ENCODE measurements around the gene HERC4.

HERC4 gene, protein sequence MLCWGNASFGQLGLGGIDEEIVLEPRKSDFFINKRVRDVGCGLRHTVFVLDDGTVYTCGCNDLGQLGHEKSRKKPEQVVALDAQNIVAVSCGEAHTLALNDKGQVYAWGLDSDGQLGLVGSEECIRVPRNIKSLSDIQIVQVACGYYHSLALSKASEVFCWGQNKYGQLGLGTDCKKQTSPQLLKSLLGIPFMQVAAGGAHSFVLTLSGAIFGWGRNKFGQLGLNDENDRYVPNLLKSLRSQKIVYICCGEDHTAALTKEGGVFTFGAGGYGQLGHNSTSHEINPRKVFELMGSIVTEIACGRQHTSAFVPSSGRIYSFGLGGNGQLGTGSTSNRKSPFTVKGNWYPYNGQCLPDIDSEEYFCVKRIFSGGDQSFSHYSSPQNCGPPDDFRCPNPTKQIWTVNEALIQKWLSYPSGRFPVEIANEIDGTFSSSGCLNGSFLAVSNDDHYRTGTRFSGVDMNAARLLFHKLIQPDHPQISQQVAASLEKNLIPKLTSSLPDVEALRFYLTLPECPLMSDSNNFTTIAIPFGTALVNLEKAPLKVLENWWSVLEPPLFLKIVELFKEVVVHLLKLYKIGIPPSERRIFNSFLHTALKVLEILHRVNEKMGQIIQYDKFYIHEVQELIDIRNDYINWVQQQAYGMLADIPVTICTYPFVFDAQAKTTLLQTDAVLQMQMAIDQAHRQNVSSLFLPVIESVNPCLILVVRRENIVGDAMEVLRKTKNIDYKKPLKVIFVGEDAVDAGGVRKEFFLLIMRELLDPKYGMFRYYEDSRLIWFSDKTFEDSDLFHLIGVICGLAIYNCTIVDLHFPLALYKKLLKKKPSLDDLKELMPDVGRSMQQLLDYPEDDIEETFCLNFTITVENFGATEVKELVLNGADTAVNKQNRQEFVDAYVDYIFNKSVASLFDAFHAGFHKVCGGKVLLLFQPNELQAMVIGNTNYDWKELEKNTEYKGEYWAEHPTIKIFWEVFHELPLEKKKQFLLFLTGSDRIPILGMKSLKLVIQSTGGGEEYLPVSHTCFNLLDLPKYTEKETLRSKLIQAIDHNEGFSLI

GRCh38 chr10:68074775-68075549 lies at the start of gene HERC4:
Gene HERC4, minus strand, starts transcription at chr10:68075283. Its CDS starts 2,175 bp downstream, at chr10:68073108.
- Histone ChIP-seq H3K4me1 (ENCODE audit: control insufficient read depth, insufficient read depth, low read length) (peaks cover 29% of the 10 kb centered on the region), H3K9me3 (ENCODE audit: control insufficient read depth, insufficient read depth, low read length) (no peaks in the 10 kb centered on the region), H3K27ac (ENCODE audit: low read depth, low read length) (peak within 1 kb of the TSS; percentile 97), H3K4me3 (ENCODE audit: low read depth, low read length) (peak within 1 kb of the TSS; percentile 91), H3K9ac (ENCODE audit: low read depth, low read length) (peak within 1 kb of the TSS; percentile 76), H3K36me3 (ENCODE audit: control insufficient read depth, insufficient read depth, low read length) (peaks cover 16% of the 10 kb centered on the region), H3K27me3 (ENCODE audit: control insufficient read depth, insufficient read depth, low read length) (no peaks in the 10 kb centered on the region)

GRCh38 chr10:68124718-68125117 lies 49.6 kb upstream of the HERC4 start:
- H3K9me3 ChIP-seq (ENCODE audit: control insufficient read depth, insufficient read depth, low read length) = no peaks in the 10 kb centered on the region
- H3K9ac ChIP-seq (ENCODE audit: low read depth, low read length) = no peak overlapping the region
- H3K27ac ChIP-seq (ENCODE audit: low read depth, low read length) = no peak overlapping the region
- no peaks in the 10 kb centered on the region for H3K27me3 ChIP-seq (ENCODE audit: control insufficient read depth, insufficient read depth, low read length)
- H3K4me1 ChIP-seq (ENCODE audit: control insufficient read depth, insufficient read depth, low read length) = no peaks in the 10 kb centered on the region
- H3K36me3 ChIP-seq (ENCODE audit: control insufficient read depth, insufficient read depth, low read length) = no peaks in the 10 kb centered on the region
- no peak overlapping the region for H3K4me3 ChIP-seq (ENCODE audit: low read depth, low read length)

GRCh38 chr10:68121852-68122251 lies 46.8 kb upstream of the HERC4 start:
- H3K9ac ChIP-seq (ENCODE audit: low read depth, low read length) = no peak overlapping the region
- H3K27ac ChIP-seq (ENCODE audit: low read depth, low read length) = no peak overlapping the region
- H3K4me3 ChIP-seq (ENCODE audit: low read depth, low read length) = no peak overlapping the region
- no peaks in the 10 kb centered on the region for H3K36me3 ChIP-seq (ENCODE audit: control insufficient read depth, insufficient read depth, low read length)
- H3K9me3 ChIP-seq (ENCODE audit: control insufficient read depth, insufficient read depth, low read length) = no peaks in the 10 kb centered on the region
- H3K4me1 ChIP-seq (ENCODE audit: control insufficient read depth, insufficient read depth, low read length) = no peaks in the 10 kb centered on the region
- no peaks in the 10 kb centered on the region for H3K27me3 ChIP-seq (ENCODE audit: control insufficient read depth, insufficient read depth, low read length)

DNA sequence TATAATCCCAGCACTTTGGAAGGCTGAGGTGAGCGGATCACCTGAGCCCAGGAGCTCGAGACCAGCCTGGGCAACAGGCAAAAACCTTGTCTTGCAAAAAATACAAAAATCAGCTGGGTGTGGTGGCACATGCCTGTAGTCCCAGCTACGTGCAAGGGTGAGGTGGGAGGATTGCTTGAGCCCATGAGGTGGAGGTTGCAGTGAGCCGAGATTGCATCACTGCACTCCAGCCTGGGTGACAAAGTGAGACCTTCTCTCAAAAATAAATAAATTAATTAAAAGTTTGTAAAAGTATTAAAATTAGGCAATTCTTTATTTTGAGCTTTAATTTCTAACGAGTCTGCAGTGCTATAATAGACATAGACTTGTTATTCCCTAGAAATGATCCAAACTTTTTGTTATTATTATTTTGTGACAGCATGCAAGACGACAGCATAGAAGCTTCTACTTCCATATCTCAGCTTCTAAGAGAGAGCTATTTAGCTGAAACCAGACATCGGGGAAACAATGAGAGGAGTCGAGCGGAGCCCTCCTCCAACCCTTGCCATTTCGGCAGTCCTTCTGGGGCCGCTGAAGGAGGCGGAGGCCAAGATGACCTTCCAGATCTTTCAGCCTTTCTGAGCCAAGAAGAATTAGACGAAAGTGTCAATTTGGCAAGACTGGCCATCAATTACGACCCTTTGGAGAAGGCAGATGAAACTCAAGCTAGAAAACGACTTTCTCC lies 46.1 kb upstream of the HERC4 start:
- Histone ChIP-seq H3K4me1 (ENCODE audit: control insufficient read depth, insufficient read depth, low read length) (no peaks in the 10 kb centered on the region), H3K36me3 (ENCODE audit: control insufficient read depth, insufficient read depth, low read length) (no peaks in the 10 kb centered on the region), H3K9me3 (ENCODE audit: control insufficient read depth, insufficient read depth, low read length) (no peaks in the 10 kb centered on the region), H3K9ac (ENCODE audit: low read depth, low read length) (no peak overlapping the region), H3K27me3 (ENCODE audit: control insufficient read depth, insufficient read depth, low read length) (no peaks in the 10 kb centered on the region), H3K4me3 (ENCODE audit: low read depth, low read length) (no peak overlapping the region), H3K27ac (ENCODE audit: low read depth, low read length) (no peak overlapping the region)

- no peaks in the 10 kb centered on the region for H3K36me3 ChIP-seq (ENCODE audit: control insufficient read depth, insufficient read depth, low read length)
- H3K9ac ChIP-seq (ENCODE audit: low read depth, low read length) = no peak overlapping the region
- H3K27ac ChIP-seq (ENCODE audit: low read depth, low read length) = no peak overlapping the region
- H3K4me1 ChIP-seq (ENCODE audit: control insufficient read depth, insufficient read depth, low read length) = no peaks in the 10 kb centered on the region
- H3K9me3 ChIP-seq (ENCODE audit: control insufficient read depth, insufficient read depth, low read length) = no peaks in the 10 kb centered on the region
- H3K4me3 ChIP-seq (ENCODE audit: low read depth, low read length) = no peak overlapping the region
- no peaks in the 10 kb centered on the region for H3K27me3 ChIP-seq (ENCODE audit: control insufficient read depth, insufficient read depth, low read length)
Measured at GRCh38 chr10:68118657-68119056, 43.6 kb upstream of the HERC4 start.

- Histone ChIP-seq H3K27ac (ENCODE audit: low read depth, low read length) (no peak overlapping the region), H3K4me3 (ENCODE audit: low read depth, low read length) (no peak overlapping the region), H3K9me3 (ENCODE audit: control insufficient read depth, insufficient read depth, low read length) (no peaks in the 10 kb centered on the region), H3K36me3 (ENCODE audit: control insufficient read depth, insufficient read depth, low read length) (no peaks in the 10 kb centered on the region), H3K4me1 (ENCODE audit: control insufficient read depth, insufficient read depth, low read length) (peaks cover 4% of the 10 kb centered on the region; the same call in 1 of the 2 replicates), H3K27me3 (ENCODE audit: control insufficient read depth, insufficient read depth, low read length) (no peaks in the 10 kb centered on the region), H3K9ac (ENCODE audit: low read depth, low read length) (no peak overlapping the region)
Measured at GRCh38 chr10:68112837-68113236, 37.8 kb upstream of the HERC4 start.

- no peak overlapping the region for H3K9ac ChIP-seq (ENCODE audit: low read depth, low read length)
- no peaks in the 10 kb centered on the region for H3K27me3 ChIP-seq (ENCODE audit: control insufficient read depth, insufficient read depth, low read length)
- H3K4me3 ChIP-seq (ENCODE audit: low read depth, low read length) = no peak overlapping the region
- no peaks in the 10 kb centered on the region for H3K36me3 ChIP-seq (ENCODE audit: control insufficient read depth, insufficient read depth, low read length)
- H3K4me1 ChIP-seq (ENCODE audit: control insufficient read depth, insufficient read depth, low read length) = peaks cover 4% of the 10 kb centered on the region; the same call in 1 of the 2 replicates
- no peaks in the 10 kb centered on the region for H3K9me3 ChIP-seq (ENCODE audit: control insufficient read depth, insufficient read depth, low read length)
- no peak overlapping the region for H3K27ac ChIP-seq (ENCODE audit: low read depth, low read length)
Measured at GRCh38 chr10:68111584-68111983, 36.5 kb upstream of the HERC4 start.

GRCh38 chr10:68110027-68110426 lies 34.9 kb upstream of the HERC4 start:
- Histone ChIP-seq H3K36me3 (ENCODE audit: control insufficient read depth, insufficient read depth, low read length) (no peaks in the 10 kb centered on the region), H3K4me3 (ENCODE audit: low read depth, low read length) (no peak overlapping the region), H3K27me3 (ENCODE audit: control insufficient read depth, insufficient read depth, low read length) (no peaks in the 10 kb centered on the region), H3K4me1 (ENCODE audit: control insufficient read depth, insufficient read depth, low read length) (peaks cover 10% of the 10 kb centered on the region; the same call in 1 of the 2 replicates), H3K9ac (ENCODE audit: low read depth, low read length) (no peak overlapping the region), H3K27ac (ENCODE audit: low read depth, low read length) (no peak overlapping the region), H3K9me3 (ENCODE audit: control insufficient read depth, insufficient read depth, low read length) (no peaks in the 10 kb centered on the region)

DNA sequence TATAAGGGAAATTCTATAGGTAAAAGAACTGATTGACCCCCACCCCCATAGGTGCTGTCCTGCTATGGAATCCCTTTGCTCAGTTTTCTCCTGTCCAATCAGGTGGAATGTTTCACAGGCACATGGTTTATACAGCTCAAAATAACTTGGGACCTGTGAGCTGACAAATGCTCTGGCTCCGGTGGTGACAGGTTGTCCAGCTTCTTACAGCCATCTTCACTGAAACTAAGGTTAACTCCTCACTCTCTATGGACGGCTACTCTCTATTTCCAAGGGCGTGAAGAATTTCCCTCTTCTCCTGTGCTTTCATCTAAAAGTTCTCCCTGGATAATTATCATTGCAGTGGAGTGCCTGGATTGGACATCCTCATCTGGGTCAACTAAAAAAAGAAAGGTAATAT lies 34.2 kb upstream of the HERC4 start, which contains the start of gene MYPN:
TSS of gene MYPN (plus strand) at position 158 of the 400 bp plus-strand sequence. CDS start 11,951 bp downstream, outside the sequence.
- no peak within 1 kb of the TSS for H3K9ac ChIP-seq (ENCODE audit: low read depth, low read length)
- no peak within 1 kb of the TSS for H3K27ac ChIP-seq (ENCODE audit: low read depth, low read length)
- no peak within 1 kb of the TSS for H3K4me3 ChIP-seq (ENCODE audit: low read depth, low read length)
- no peaks in the 10 kb centered on the region for H3K9me3 ChIP-seq (ENCODE audit: control insufficient read depth, insufficient read depth, low read length)
- H3K36me3 ChIP-seq (ENCODE audit: control insufficient read depth, insufficient read depth, low read length) = no peaks in the 10 kb centered on the region
- H3K27me3 ChIP-seq (ENCODE audit: control insufficient read depth, insufficient read depth, low read length) = no peaks in the 10 kb centered on the region
- peaks cover 10% of the 10 kb centered on the region; the same call in 1 of the 2 replicates for H3K4me1 ChIP-seq (ENCODE audit: control insufficient read depth, insufficient read depth, low read length)

DNA sequence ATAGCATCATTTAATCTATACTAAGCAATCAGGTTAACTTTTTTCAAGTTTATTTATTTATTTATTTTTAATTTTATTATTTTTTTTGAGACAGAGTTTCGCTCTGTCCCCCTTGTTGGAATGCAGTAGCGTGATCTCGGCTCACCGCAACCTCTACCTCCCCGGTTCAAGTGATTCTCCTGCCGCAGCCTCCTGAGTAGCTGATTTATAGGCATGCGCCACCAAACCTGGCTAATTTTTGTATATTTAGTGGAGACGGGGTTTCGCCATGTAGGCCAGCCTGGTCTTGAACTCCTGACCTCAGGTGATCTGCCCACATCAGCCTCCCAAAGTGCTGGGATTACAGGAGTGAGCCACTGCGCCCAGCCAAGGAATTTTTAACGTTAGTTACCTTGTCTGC lies 33.6 kb upstream of the HERC4 start:
- H3K9ac ChIP-seq (ENCODE audit: low read depth, low read length) = no peak overlapping the region
- H3K27ac ChIP-seq (ENCODE audit: low read depth, low read length) = no peak overlapping the region
- no peaks in the 10 kb centered on the region for H3K36me3 ChIP-seq (ENCODE audit: control insufficient read depth, insufficient read depth, low read length)
- no peaks in the 10 kb centered on the region for H3K27me3 ChIP-seq (ENCODE audit: control insufficient read depth, insufficient read depth, low read length)
- peaks cover 10% of the 10 kb centered on the region; the same call in 1 of the 2 replicates for H3K4me1 ChIP-seq (ENCODE audit: control insufficient read depth, insufficient read depth, low read length)
- H3K4me3 ChIP-seq (ENCODE audit: low read depth, low read length) = no peak overlapping the region
- no peaks in the 10 kb centered on the region for H3K9me3 ChIP-seq (ENCODE audit: control insufficient read depth, insufficient read depth, low read length)

All from HUES48 (cell line).